HepG2 (cell line): ENCODE measurements around the gene APRT. TPM values are rescaled to one million over a fixed set of nuclear protein-coding genes. Genes with fewer than 3 reads are reported as not detected.

Experiments used
- DMAP1 ChIP-seq: IDR thresholded peaks from 2 replicates; pipeline ENCODE4 v1.6.1; 2016
- GZF1 ChIP-seq: sonication (generic); formaldehyde crosslinking; IDR thresholded peaks from 2 replicates; pipeline ENCODE4 v1.5.1; 2020; ENCODE audit warnings: mild to moderate bottlenecking, missing genetic modification reagents
- POGK ChIP-seq: sonication (generic); formaldehyde crosslinking; conservative IDR thresholded peaks from 2 replicates; pipeline ENCODE4 v1.8.0; 2022; ENCODE audit warnings: mild to moderate bottlenecking, moderate library complexity, missing genetic modification reagents
- PRDM4 ChIP-seq: sonication (generic); formaldehyde crosslinking; IDR thresholded peaks from 2 replicates; pipeline ENCODE4 v1.9.0; 2021; ENCODE audit warnings: missing genetic modification reagents, borderline replicate concordance
- SIN3A ChIP-seq: IDR thresholded peaks from 2 replicates; pipeline ENCODE4 v1.6.1; 2011; ENCODE audit warnings: low read depth, mild to moderate bottlenecking, control low read depth, low read length, borderline replicate concordance
- TCF12 ChIP-seq, 2 experiments: fragments of 450-650 bp in 1 of 2; sonication (generic) in 1 of 2; formaldehyde crosslinking in 1 of 2; IDR thresholded peaks; 2 replicates each; pipeline versions ENCODE4 v1.6.1 to v1.8.0; 2017 to 2022; ENCODE audit warnings: antibody characterized with exemption in 1 of 2, mild to moderate bottlenecking in 1 of 2, missing genetic modification reagents in 1 of 2, moderate library complexity in 1 of 2
- ZBED4 ChIP-seq: sonication (generic); formaldehyde crosslinking; IDR thresholded peaks from 2 replicates; pipeline ENCODE4 v1.4.0; 2020; ENCODE audit warnings: missing genetic modification reagents, borderline replicate concordance
- ZNF407 ChIP-seq: sonication (generic); formaldehyde crosslinking; IDR thresholded peaks from one replicate; pipeline ENCODE4 v1.5.1; 2020; ENCODE audit warnings: mild to moderate bottlenecking, missing genetic modification reagents; ENCODE audit errors: not compliant biosample characterization
- polyA plus RNA-seq, 8 experiments: library from polyadenylated mRNA; depleted of rRNA in 3 of 8; stranded (reverse) in 7 of 8; unstranded in 1 of 8; fragments of >200 nt; fragmentation: Illumina TruSeq in 4 of 8; extraction: Trizol in 4 of 8; gene quantifications; 2 replicates each; pipeline versions ENCODE4 v1.2.1 to v1.2.3, GENCODE V29; 2011 to 2016; ENCODE audit warnings: low read depth in 4 of 8, missing spikeins in 1 of 8, mixed read lengths in 1 of 8; ENCODE audit not compliant: insufficient read depth in 1 of 8
- total RNA-seq, 5 experiments: library from RNA; depleted of rRNA; stranded (reverse); fragments of >200 nt; fragmentation: Illumina TruSeq; extraction: Trizol; gene quantifications; 2 replicates each; pipeline ENCODE4 v1.2.3, GENCODE V29; 2016; ENCODE audit warnings: low read depth in 1 of 5

APRT gene
- total and polyA plus RNA-seq, 2 of the 13 experiments (the other 11 are each of a cell fraction or from before 2014, with no cell fraction given): 155 to 242 TPM

- peak; percentile 73 for TF ChIP-seq ZNF407 (CRISPR knock-in tag)
- peak; percentile 23; the same call in 1 of the 2 replicates for TF ChIP-seq ZBED4 (CRISPR knock-in tag)
- no peak for TF ChIP-seq TCF12 (IDR thresholded peaks at IDR 0.05)
- peak; percentile 73 for TF ChIP-seq TCF12 (CRISPR knock-in tag; IDR thresholded peaks at IDR 0.05)
- TF ChIP-seq POGK (CRISPR knock-in tag): peak; percentile 67; the same call in 1 of the 2 replicates
- TF ChIP-seq SIN3A: peak; percentile 98
- peak; percentile 44; the same call in 1 of the 2 replicates for TF ChIP-seq DMAP1 (CRISPR knock-in tag)
- TF ChIP-seq PRDM4 (CRISPR knock-in tag): 0 out of 2 replicates have a peak, but pooled peaks have one; percentile 34
- TF ChIP-seq GZF1: peak; percentile 92
These were observed 8.3 kb downstream of the APRT start, which contains the start of gene CDT1 (continued) for GRCh38 chr16:88803264-88803987.
